Psoas muscle (tissue), 8 donors: Measurements from ENCODE around the gene NFE2L3. TPM values are rescaled to one million over a fixed set of nuclear protein-coding genes. Genes with fewer than 3 reads are reported as not detected.

Experiments
- ATAC-seq, 4 donors: fragments of 200-7000 bp; cut with Tn5 transposase; one replicate each; pipeline ENCODE4 v1.9.1; 2020; ENCODE audit warnings: moderate library complexity in 3 of 4, mild to moderate bottlenecking in 2 of 4
- DNase-seq, 2 donors: peaks; one replicate each; pipeline ENCODE4 v3.0.0-alpha.2; 2020
- H3K27ac ChIP-seq: fragments of 200-600 bp; one replicate; pipeline ENCODE4 v1.8.0; 2022
- H3K27me3 ChIP-seq, 3 donors: fragments of 200-600 bp in 1 of 3; one replicate each; pipeline versions ENCODE4 v1.6.1 to v1.8.0; 2013 to 2022; ENCODE audit warnings: low read length in 2 of 3, mild to moderate bottlenecking in 2 of 3, moderate library complexity in 1 of 3; ENCODE audit not compliant: insufficient read depth in 3 of 3
- H3K36me3 ChIP-seq, 2 donors: fragments of 200-600 bp in 1 of 2; one replicate each; pipeline versions ENCODE4 v1.6.1 to v1.8.0; 2013 to 2022; ENCODE audit warnings: low read depth in 1 of 2, mild to moderate bottlenecking in 1 of 2, moderate library complexity in 1 of 2; ENCODE audit not compliant: insufficient read depth in 1 of 2
- H3K4me1 ChIP-seq: fragments of 200-600 bp; one replicate; pipeline ENCODE4 v1.8.0; 2022
- H3K4me3 ChIP-seq: fragments of 200-600 bp; one replicate; pipeline ENCODE4 v1.8.0; 2022; ENCODE audit warnings: mild to moderate bottlenecking
- H3K9me3 ChIP-seq: fragments of 200-600 bp; one replicate; pipeline ENCODE4 v1.8.0; 2022
- CTCF ChIP-seq: fragments of 200-600 bp; IDR thresholded peaks from one replicate; pipeline ENCODE4 v1.8.0; 2022; ENCODE audit warnings: antibody characterized with exemption
- WGBS, 3 donors: extraction: QIAGEN DNeasy Blood & Tissue Kit; methylation state at CpG; one replicate each; pipeline versions ENCODE4 v1.1.6 to v1.1.7; 2013; 5-methylcytosine and 5-hydroxymethylcytosine counted together
- intact Hi-C, 2 donors: fragments of 100-400 bp; cut with DNase I; formaldehyde crosslinking; loops; one replicate each; pipeline versions ENCODE4 v1.11.0 to v1.14.2; 2022
- polyA plus RNA-seq, 3 donors: library from polyadenylated mRNA; stranded (reverse); fragments of 200-250 nt; gene quantifications; one replicate each; pipeline ENCODE4 v1.2.3, GENCODE V29; 2013
- total RNA-seq, 4 donors: library from RNA; stranded (reverse); fragmentation: NEBNext Ultra II Directional in 2 of 4; extraction: Animal tissue kit (Norgen Biotek cat#: 25700) in 2 of 4; gene quantifications; one replicate each; pipeline versions ENCODE4 v1.2.1 to v1.2.4, GENCODE V29; 2021 to 2023
- donor health status: healthy with polysubstance abuse.
- donor health status: DM: no; HTN: no; CAD: no; lungs with moderate emphysema.
- donor health status: Bipolar disorder and iron deficiency.
- donor health status: healthy.
- donor health status: DM: yes; HTN: yes; CAD: no.
- donor health status: DM: no; HTN: no; CAD: no.
- donor health status: DM: no; HTN: no; CAD: no.
- donor health status: DM: yes; HTN: yes; CAD: no.

NFE2L3 gene
- total and polyA plus RNA-seq, 7 donors = 0.44 to 1.1 (median 0.72) TPM

GRCh38 chr7:26195182-26195581 is 43.2 kb downstream of the NFE2L3 start:
- intact Hi-C loops = loop anchor here in 1 of 2 donors (5.0 to 10.0 kb wide), 2 partner anchors 300 to 972 kb away; partner anchors contain the start of gene HOXA9
- no peak overlapping the region for H3K27ac ChIP-seq
- H3K4me3 ChIP-seq = peak overlapping the region; percentile 90
- no peaks in the 10 kb centered on the region for H3K9me3 ChIP-seq
- TF ChIP-seq CTCF = no peak
- 75 to 84% (median 81%) methylated on average over 5 of the region's 5 CpGs for whole genome bisulfite sequencing, 3 donors
- H3K27me3 ChIP-seq = no peaks in the 10 kb centered on the region
- no peak for ATAC-seq
- H3K4me1 ChIP-seq = peaks cover 67% of the 10 kb centered on the region
- H3K36me3 ChIP-seq = peaks cover 20 to 87% of the 10 kb centered on the region in 2 donors
- no peak for DNase-seq

- H3K27me3 ChIP-seq = no peaks in the 10 kb centered on the region
- intact Hi-C loops = loop anchor here in 1 of 2 donors (5.0 to 10.0 kb wide), 2 partner anchors 301 to 971 kb away; partner anchors contain the start of gene HOXA9
- ATAC-seq (no peak), DNase-seq (no peak)
- peaks cover 13 to 78% of the 10 kb centered on the region in 2 donors for H3K36me3 ChIP-seq
- no peak for TF ChIP-seq CTCF
- H3K27ac ChIP-seq = peak overlapping the region; percentile 55
- H3K4me3 ChIP-seq = peak overlapping the region; percentile 90
- H3K9me3 ChIP-seq = no peaks in the 10 kb centered on the region
- H3K4me1 ChIP-seq = peaks cover 65% of the 10 kb centered on the region
- 45 to 58% (median 49%) methylated on average over 10 of the region's 10 CpGs for WGBS, 3 donors
These were observed 44.1 kb downstream of the NFE2L3 start for GRCh38 chr7:26195867-26196657.

GRCh38 chr7:26197153-26198115 is 45.4 kb downstream of the NFE2L3 start:
- DNase-seq (no peak), ATAC-seq (no peak)
- no peaks in the 10 kb centered on the region for H3K27me3 ChIP-seq
- H3K27ac ChIP-seq = peak overlapping the region; percentile 97
- no peak for TF ChIP-seq CTCF
- intact Hi-C loops = loop anchor here in 1 of 2 donors (5.0 to 10.0 kb wide), 2 partner anchors 303 to 970 kb away; partner anchors contain the start of gene HOXA9
- 16 to 25% (median 17%) methylated on average over 5 of the region's 5 CpGs for WGBS, 3 donors
- H3K36me3 ChIP-seq = peaks cover 8 to 64% of the 10 kb centered on the region in 2 donors
- no peaks in the 10 kb centered on the region for H3K9me3 ChIP-seq
- H3K4me3 ChIP-seq = peak overlapping the region; percentile 90
- peaks cover 53% of the 10 kb centered on the region for H3K4me1 ChIP-seq

GRCh38 chr7:26198133-26198780 is 46.3 kb downstream of the NFE2L3 start:
- 0 to 1% (median 1%) methylated on average over 6 of the region's 6 CpGs for WGBS, 3 donors
- no peaks in the 10 kb centered on the region for H3K27me3 ChIP-seq
- peak overlapping the region; percentile 97 for H3K27ac ChIP-seq
- H3K36me3 ChIP-seq = peaks cover 3 to 56% of the 10 kb centered on the region in 2 donors
- peaks cover 51% of the 10 kb centered on the region for H3K4me1 ChIP-seq
- DNase-seq (no peak), ATAC-seq (no peak)
- H3K4me3 ChIP-seq = peak overlapping the region; percentile 90
- intact Hi-C loops = loop anchor here in 1 of 2 donors (5.0 to 10.0 kb wide), 2 partner anchors 303 to 969 kb away; partner anchors contain the start of gene HOXA9
- peak; percentile 80 for TF ChIP-seq CTCF
- H3K9me3 ChIP-seq = no peaks in the 10 kb centered on the region
